ENCODE measurements around the gene KCNT1. TPM values are rescaled to one million over a fixed set of nuclear protein-coding genes. Genes with fewer than 3 reads are reported as not detected.

Gene KCNT1
- total RNA-seq, 2 donors from 2014 or later, result 0.08 TPM; not detected in 1

DNA sequence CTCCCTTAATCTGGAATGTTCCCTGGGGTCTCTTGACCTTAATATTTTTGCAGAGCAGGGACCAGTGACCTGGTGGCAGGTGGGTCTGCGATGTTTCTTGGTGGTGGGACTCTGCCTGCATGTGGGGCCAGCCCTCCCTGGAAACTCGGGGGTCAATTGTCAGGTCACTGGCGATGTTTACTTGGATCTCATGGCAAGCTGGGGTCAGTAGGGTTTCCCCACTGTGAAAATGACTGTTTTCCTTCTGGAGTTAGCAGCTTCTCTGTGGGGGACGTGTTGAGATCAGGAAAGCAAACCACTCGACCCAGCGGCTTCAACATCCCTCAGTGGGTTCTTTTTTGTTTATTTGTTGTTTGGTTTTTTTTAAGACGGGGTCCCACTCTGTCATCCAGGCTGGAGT is 73.9 kb downstream of the KCNT1 start:
- no peak for DNase-seq
- H3K27me3 ChIP-seq, result no peaks in the 10 kb centered on the region
- TF ChIP-seq CTCF (IDR thresholded peaks at IDR 0.05), result no peak

GRCh38 chr9:135776893-135777622 is 75.1 kb downstream of the KCNT1 start:
- Histone ChIP-seq H3K36me3 (no peaks in the 10 kb centered on the region), H3K4me1 (no peaks in the 10 kb centered on the region), H3K27ac (no peak overlapping the region), H3K4me3 (no peak overlapping the region), H3K9ac (ENCODE audit: low read depth in 2 of 2, low read length in 2 of 2) (no peak overlapping the region), H3K9me3 (no peaks in the 10 kb centered on the region), H3K27me3 (no peaks in the 10 kb centered on the region)
- TF ChIP-seq CTCF (IDR thresholded peaks at IDR 0.05), result no peak
- intact Hi-C loops (cut with DNase I), result no loop called here
- DNase-seq, result no peak

More for the DNA sequence above, 73.9 kb downstream of the KCNT1 start:
- intact Hi-C loops (cut with DNase I), result no loop called here
- H3K9me3 ChIP-seq, result no peaks in the 10 kb centered on the region
- H3K9ac ChIP-seq (ENCODE audit: low read depth in 2 of 2, low read length in 2 of 2), result no peak overlapping the region
- H3K27ac ChIP-seq, result no peak overlapping the region
- no peaks in the 10 kb centered on the region for H3K4me1 ChIP-seq
- H3K4me3 ChIP-seq, result no peak overlapping the region
- no peaks in the 10 kb centered on the region for H3K36me3 ChIP-seq

DNA sequence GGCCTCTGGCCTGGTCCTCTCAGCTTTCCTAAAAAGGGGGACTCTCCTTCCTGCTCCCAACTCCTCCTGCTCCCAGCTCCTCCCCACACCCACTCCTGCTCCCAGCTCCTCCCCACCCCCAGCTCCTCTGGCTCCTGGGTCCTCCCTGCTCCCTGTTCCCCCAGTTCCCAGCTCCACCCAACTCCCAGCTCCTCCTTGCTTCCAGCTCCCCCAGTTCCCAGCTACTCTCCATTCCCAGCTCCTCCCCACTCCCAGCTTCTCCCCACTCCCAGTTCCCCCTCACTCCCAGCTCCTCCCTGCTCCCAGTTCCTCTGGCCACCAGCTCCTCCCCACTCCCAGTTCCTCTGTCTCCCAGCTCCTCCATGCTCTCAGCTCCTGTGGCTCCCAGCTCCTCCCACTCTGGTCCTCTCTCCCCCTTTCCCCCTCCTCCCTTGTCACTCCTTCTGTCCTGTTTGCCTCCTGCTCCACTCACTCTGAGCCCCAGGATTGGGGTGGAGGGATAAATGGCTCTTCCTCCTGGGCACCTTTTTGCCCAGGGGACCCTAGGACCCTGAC is 75.7 kb downstream of the KCNT1 start:
- H3K4me1 ChIP-seq, result no peaks in the 10 kb centered on the region
- no peak overlapping the region for H3K9ac ChIP-seq (ENCODE audit: low read depth in 2 of 2, low read length in 2 of 2)
- H3K27ac ChIP-seq, result no peak overlapping the region
- no peak for DNase-seq
- H3K9me3 ChIP-seq, result no peaks in the 10 kb centered on the region
- no peaks in the 10 kb centered on the region for H3K36me3 ChIP-seq
- TF ChIP-seq CTCF (IDR thresholded peaks at IDR 0.05), result no peak
- H3K27me3 ChIP-seq, result no peaks in the 10 kb centered on the region
- intact Hi-C loops (cut with DNase I), result no loop called here
- H3K4me3 ChIP-seq, result no peak overlapping the region

- Histone ChIP-seq H3K27me3 (no peaks in the 10 kb centered on the region), H3K4me1 (no peaks in the 10 kb centered on the region), H3K9me3 (no peaks in the 10 kb centered on the region), H3K27ac (no peak overlapping the region), H3K4me3 (no peak overlapping the region), H3K9ac (ENCODE audit: low read depth in 2 of 2, low read length in 2 of 2) (no peak overlapping the region), H3K36me3 (no peaks in the 10 kb centered on the region)
- no peak for TF ChIP-seq CTCF (IDR thresholded peaks at IDR 0.05)
- DNase-seq, result no peak
- intact Hi-C loops (cut with DNase I), result no loop called here
Observed at GRCh38 chr9:135778421-135778820, 76.4 kb downstream of the KCNT1 start.

DNA sequence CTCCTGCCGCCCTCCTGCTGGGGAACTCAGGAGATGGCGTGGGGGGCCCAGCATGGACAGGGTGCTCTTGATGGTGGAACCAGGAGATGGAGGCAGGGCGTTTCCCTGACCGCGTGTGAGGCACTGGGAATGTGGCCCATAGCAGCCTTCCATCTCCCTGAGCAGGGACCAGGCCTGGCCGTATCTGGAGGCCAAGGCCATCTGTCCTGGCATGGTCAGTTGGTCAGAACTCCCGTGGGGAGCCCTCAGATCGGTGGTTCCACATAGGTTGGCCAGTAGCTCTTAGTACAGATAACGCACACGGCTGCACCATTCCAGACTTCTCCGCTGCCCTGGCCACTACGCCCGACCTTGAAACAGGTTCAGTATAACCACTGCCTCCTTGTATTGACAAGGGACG is 77.6 kb downstream of the KCNT1 start:
- intact Hi-C loops (cut with DNase I), result no loop called here
- no peak for DNase-seq
- Histone ChIP-seq H3K36me3 (no peaks in the 10 kb centered on the region), H3K27me3 (no peaks in the 10 kb centered on the region), H3K9me3 (no peaks in the 10 kb centered on the region), H3K27ac (no peak overlapping the region), H3K9ac (ENCODE audit: low read depth in 2 of 2, low read length in 2 of 2) (no peak overlapping the region), H3K4me1 (no peaks in the 10 kb centered on the region), H3K4me3 (no peak overlapping the region)
- no peak for TF ChIP-seq CTCF (IDR thresholded peaks at IDR 0.05)

Measured in colonic mucosa (tissue), 4 donors.